Effector CD8-positive, alpha-beta T cell (primary cell): ENCODE results near the gene CLASP1.

ENCODE experiments used
- DNase-seq: peaks from one replicate; lab custom pipeline; 2025; lab: John Stamatoyannopoulos, UW

CLASP1 gene

GRCh38 chr2:121541495-121541894, 107.8 kb downstream of the CLASP1 start:
- DNase-seq: no peak

DNA sequence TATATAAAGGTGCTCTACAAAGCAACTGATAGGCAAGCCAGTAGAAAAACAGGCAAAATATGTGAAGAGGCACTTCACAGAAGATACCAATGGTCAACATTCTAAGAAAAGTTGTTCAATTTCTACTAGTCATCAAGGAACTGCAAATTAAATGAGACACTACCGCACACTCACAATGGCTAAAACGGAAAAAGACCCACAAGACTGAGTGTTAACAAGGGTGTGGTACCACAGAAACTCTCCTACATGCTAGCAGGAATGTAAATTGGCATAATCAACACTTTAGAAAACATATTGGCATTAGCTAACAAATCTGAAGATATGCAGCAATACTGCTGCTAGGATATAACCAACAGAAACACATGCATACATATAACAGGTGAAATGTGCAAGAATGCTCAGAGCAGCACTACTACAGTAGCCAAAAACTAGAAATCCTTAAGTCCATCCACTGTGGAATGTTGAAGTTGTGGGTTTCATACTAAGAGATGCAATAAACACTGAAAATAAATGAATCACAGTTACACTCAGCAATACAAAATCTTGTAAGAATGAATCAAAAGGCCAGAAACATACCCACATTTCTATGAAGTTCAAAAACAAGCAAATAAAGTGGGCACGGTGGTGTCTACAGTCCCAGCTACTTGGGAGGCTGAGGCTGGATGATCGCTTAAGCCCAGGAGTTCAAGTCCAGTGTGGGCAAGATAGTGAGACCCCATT, 109.4 kb downstream of the CLASP1 start:
- DNase-seq: no peak

DNA sequence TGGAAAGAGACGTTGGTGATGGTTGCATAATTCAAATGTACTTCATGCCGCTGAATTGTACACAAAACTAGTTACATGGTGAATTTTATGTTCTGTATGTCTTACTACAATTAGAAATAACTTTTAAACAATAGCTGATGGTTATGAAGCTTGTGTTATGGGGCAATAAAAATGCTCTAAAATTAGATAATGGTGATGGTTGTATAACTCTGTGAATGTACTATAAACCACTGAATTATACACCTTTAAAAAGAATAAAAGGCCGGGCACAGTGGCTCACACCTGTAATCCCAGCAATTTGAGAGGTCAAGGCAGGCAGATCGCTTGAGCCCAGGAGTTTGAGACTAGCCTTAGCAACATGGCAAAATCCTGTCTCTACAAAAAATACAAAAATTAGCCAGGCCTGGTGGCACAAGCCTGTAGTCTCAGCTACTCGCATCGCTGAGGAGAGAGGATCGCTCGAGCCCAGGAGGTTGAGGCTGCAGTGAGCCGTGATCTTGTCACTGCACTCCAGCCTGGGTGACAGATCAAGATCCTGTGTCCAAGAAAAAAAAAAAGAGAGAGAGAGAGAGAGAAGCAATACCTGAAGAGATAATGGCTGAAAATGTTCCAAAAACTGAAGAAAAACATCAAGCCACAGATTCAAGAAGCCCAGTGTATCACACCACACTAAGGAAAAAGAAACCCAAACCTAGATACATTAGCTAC, 112.3 kb downstream of the CLASP1 start:
- no peak for DNase-seq

- DNase-seq: no peak
Observed at GRCh38 chr2:121536347-121536746, 112.9 kb downstream of the CLASP1 start.

DNA sequence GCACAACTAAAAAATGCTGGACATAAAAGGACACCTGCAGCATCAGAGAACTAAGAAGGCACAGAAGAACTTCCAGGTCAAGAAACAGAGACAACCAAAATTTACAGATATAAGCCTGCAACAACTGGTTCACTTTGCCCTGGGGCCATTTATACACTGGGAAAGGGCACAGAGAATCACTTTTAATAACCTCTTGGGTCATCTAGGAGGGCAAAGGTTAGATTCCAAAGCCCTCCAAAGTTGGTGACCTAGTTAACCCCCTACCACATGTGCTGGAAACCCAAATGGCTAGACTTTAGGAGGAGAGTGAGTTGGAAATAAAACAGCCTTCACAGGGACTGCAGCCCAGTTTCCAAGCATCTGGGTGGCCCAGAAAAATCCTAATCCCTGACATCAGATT, 115.3 kb downstream of the CLASP1 start:
- no peak for DNase-seq

DNA sequence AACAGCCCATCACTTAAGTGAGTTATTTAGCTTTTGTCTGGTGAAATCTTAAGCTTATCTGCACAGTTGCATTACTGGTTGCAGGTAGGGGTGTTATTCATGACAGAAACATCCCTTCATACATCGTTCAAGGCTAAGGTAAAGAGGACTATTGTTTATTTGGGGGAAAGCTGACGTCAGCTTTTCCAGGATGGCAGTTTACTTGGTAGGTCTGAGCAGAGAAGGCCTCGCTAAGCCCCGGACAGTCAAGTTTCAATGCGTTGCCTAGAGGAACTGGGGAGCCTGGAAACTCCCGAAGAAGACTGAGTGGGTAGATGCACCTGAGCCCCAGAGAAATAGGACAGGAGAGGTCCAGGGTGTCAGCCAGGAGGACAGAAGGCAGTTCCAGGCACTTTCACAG, 116.4 kb downstream of the CLASP1 start:
- DNase-seq: no peak

DNA sequence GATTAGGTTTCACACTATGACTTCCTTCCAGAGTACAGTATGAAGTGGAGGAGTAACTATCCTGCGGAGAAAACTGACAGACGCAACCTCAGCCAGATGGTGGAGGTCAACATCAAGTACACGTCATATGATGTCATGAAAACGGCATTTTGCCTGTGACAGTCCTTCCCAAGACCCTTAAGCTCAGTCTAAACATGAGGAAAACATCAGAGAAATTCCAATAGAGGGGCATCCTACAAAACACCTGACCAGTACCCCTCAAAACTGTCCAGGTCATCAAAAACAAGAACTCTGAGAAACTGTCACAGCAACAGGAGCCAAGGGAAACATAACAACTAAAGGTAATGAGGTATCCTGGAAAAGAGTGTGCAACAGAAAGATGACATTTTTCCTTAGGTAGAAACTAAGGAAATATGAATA, 116.9 kb downstream of the CLASP1 start:
- no peak for DNase-seq

DNA sequence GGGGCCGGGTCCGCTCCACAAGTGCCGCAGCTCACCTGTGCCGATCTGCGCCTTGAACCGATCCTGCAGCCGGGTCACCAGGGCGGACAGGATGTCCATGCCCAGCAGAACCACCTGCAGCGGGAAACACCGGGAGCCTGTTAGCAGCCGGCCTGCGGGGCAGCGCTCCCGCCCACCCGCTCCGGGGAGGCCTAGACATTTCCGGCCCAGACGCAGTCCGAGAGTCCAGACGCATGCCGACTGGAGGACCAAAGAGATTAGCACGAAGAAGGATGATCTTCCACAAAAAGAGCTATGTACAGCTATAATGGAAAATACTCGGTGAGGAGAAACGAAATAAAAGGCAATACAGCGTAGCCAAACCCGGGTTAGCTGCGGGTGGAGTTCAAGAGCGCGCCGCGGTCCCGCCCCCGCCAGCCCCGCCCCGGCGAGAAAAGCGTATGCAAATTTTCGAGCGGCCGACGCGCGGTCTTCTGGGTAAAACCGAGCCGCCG, 119.0 kb downstream of the CLASP1 start:
- DNase-seq: peak; percentile 77

GRCh38 chr2:121529439-121530211, 119.6 kb downstream of the CLASP1 start:
- peak; percentile 35 for DNase-seq

GRCh38 chr2:121527009-121527682, 122.1 kb downstream of the CLASP1 start:
- DNase-seq: no peak

GRCh38 chr2:121524685-121525425, 124.4 kb downstream of the CLASP1 start:
- DNase-seq: no peak

DNA sequence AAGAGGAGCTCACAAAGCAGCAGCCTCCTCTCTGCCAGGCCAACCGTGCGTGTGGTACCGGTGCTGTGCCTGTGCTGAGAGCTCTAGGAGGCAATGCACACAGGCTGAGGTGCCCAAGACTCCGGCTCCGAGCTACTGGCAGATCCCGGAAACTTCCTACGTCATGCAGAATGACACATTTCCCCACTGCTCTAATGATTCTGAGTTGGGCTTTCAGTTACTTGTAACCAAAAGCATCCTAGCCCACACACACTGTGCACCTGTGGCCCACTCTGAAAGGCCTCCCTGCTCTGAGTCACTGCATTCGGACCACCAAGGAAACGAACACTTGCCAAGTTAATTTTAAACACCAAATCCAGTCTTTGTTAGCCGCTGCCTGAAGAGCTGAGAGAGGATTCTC, 127.9 kb downstream of the CLASP1 start:
- no peak for DNase-seq

DNA sequence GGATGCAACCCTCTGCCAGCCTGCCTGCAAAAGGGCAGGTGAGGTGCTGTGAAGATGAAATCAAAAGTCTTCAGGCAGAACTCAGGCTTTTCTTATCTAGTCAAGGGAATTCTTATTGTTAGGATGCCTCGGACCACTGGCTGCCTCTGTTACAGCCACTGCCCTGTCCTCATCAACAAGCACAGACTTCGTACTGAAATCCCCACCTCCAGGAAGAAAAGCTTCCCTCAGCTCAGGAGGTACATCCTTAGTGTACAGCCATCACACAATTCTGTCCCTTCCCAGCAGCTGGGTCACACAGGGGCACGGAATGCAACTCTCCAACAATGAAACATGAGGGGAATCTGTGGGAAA, 128.6 kb downstream of the CLASP1 start:
- DNase-seq: no peak

DNA sequence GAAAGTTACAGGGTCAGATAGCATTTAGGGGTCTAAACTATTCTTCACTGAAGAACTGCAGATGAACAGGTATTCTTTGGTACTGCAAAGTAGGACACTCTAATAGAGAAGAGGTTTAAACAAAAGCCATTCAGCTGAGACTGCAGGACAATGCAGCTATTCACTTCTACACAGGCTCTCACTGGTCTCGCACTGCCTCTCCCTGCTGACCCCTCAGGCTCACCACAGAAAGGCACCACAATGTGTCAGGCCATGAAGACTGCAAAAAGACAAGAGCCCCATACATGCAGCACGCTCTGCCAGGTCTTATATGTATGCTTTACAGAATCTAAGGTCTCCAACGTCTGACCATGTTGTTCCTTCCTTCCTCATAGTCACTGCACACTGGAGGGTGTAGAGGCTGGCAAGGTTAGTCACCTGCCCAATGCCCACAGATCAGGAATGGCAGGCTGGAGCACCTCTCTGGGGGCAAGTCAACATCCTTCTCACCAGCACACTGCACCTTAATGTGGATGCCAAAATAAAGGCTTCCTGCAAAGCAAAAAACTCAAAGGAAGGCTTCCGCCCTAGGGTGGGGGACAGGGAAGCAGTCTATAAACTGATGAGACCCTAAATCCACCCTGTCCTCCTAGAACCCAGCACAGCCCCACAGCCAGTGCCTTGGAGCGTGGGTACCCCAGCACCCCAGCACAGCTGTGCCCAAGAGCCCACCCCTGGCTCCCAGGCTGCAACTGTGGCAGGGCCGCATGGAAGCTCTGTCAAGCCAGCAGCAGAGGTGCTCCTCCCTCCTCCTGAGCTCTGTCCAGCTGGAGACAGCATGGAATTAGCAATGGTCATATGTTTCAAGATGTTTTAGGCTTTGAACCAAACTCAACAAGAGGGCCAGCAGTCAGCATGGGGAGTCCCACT, 129.3 kb downstream of the CLASP1 start:
- DNase-seq: no peak

DNA sequence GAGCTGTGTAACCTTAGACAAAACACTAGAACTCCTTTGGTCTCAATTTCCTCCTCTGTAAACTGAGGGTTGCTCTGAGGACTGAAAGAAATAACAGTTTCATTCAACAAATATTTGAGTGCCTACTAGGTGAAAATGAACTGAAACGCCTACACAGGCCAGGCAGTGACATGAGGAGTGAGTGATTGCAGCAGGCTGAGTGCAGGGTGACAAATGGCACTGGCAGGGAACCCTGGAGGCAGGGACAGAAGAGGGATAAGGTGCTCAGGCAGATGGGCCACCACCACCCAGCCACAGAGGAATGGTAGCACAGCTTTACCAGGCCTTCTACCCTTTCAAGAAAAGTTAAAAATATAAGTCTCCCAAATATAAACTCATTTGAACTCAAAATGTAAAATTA, 130.1 kb downstream of the CLASP1 start:
- DNase-seq: no peak

DNA sequence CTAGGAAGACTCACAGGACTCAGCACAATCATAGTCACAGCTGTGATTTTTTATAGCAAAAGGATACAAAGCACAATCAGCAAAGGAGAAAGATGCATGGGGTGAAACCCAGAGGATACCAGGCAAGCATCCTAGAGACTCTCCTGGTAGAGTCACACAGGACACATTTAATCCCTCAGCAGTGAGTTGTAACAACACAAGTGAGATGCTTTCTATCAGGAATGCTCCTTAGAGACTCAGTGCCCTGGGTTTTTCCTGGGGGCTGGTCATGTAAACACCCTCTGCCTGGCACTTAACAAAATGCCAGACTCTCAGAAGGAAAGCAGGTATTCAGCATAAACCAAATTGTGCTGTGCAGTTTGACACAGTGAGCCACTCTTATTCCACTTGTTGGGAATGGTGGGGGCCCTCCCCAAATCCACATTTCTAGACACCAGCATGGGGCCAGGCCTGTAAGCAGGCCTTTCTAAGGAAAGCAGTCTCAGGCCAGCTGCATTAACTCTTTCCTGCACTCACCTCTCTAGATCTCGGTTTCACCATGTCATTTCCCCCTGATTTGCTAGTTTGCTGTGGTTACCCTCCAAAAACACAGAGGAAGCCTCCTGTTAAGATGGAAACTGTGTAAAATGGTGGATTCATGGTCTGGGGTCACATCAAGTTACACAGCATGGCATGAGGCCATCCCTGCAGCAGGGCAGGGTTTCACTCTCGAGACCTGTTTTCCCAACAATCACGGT, 135.5 kb downstream of the CLASP1 start:
- DNase-seq: no peak

DNA sequence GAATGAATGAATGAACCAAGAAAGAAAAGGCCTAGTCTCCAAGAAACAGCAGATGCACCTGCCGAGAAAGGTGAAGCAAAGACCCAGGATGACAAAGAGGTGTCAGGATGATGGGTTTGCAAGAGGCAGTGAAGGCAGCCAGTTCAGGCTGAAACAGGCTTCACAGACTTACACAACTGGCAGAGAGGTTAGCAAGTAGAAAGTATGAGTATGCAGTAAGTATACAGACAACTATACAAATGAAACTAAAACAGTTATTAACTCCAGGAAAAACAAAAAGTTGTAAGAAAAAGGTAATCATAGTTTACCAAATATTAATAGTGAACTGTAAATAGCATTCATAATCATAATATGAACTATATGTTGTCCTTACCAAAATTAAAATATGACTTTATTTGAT, 138.4 kb downstream of the CLASP1 start:
- DNase-seq: no peak

DNA sequence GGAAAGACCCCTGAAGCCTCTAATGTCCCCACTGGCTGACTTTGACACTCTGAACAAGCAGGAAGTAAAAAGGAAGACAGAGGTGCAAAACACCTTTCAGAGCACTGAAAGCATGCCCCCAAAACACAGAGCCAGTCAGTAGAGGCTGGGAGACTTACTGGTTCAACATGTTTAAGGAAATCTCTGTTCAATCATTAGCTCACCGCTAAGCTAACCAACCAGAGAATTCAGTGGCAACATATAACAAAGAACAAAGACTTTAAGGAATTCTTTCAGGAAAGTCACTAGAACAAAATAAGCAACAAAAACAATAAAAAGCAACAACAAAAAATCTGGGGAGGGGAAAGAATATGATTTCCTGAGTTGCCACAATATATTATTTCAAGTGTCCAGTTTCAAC, 142.6 kb downstream of the CLASP1 start:
- no peak for DNase-seq

DNA sequence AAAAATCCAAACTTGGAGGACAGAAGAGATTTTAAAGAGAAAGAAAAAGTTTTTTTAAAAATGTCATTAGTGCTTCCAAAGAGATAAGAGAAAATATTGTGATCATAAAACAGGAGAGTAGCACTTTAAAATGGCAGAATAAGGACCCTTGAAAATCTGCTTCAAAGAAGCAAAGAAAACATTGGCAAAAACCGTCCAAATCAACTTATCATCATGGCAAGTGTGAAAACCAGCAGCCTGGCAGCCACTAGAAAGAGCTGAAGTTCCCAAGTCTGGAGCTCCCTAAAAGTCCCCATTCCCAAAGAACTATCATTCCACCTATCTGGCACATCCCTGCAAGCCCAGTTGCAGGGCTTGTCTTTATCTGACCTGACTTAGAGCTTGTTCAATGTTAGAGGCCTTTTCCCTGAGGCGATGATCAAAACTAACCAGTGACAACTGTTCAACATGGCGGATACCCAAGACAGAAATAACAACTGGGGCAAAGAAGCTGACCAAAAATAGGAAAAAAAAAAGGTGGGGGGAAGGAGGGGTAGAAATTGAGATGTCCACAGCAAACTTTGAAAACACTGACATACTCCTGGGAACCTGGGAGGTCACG, 143.2 kb downstream of the CLASP1 start:
- no peak for DNase-seq
